GM18498 (cell line): ENCODE results near the gene NEDD9.

Experiments
- ATAC-seq: cut with Tn5 transposase; IDR thresholded peaks from one replicate; pipeline ENCODE4 v1.9.1; 2021; ENCODE audit warnings: mild to moderate bottlenecking, moderate library complexity; ENCODE audit not compliant: unreplicated experiment

Gene NEDD9

GRCh38 chr6:11203306-11204004 lies 29.0 kb downstream of the NEDD9 start:
- ATAC-seq: no peak

GRCh38 chr6:11202513-11203305 lies 29.8 kb downstream of the NEDD9 start:
- no peak for ATAC-seq

GRCh38 chr6:11201772-11202512 lies 30.5 kb downstream of the NEDD9 start:
- no peak for ATAC-seq

- no peak for ATAC-seq
These were observed 31.5 kb downstream of the NEDD9 start for GRCh38 chr6:11201015-11201414.

- no peak for ATAC-seq
These were observed 32.1 kb downstream of the NEDD9 start for GRCh38 chr6:11200356-11200755.

- ATAC-seq: no peak
These were observed 33.5 kb downstream of the NEDD9 start for GRCh38 chr6:11198663-11199603.

- ATAC-seq: no peak
These were observed 34.6 kb downstream of the NEDD9 start for GRCh38 chr6:11197850-11198249.

- ATAC-seq: no peak
These were observed 35.3 kb downstream of the NEDD9 start for GRCh38 chr6:11197175-11197536.

GRCh38 chr6:11196511-11197174 lies 35.8 kb downstream of the NEDD9 start:
- ATAC-seq: no peak

GRCh38 chr6:11194356-11195218 lies 37.9 kb downstream of the NEDD9 start:
- no peak for ATAC-seq

- no peak for ATAC-seq
These were observed 39.0 kb downstream of the NEDD9 start for GRCh38 chr6:11193434-11193833.

GRCh38 chr6:11192167-11192566 lies 40.3 kb downstream of the NEDD9 start:
- no peak for ATAC-seq

- ATAC-seq: no peak
These were observed 41.7 kb downstream of the NEDD9 start for GRCh38 chr6:11190625-11191245.

GRCh38 chr6:11189865-11190624 lies 42.4 kb downstream of the NEDD9 start:
- ATAC-seq: no peak

- ATAC-seq: no peak
These were observed 44.1 kb downstream of the NEDD9 start for GRCh38 chr6:11188161-11188915.

GRCh38 chr6:11187301-11187700 lies 45.2 kb downstream of the NEDD9 start:
- no peak for ATAC-seq

- ATAC-seq: no peak
These were observed 47.1 kb downstream of the NEDD9 start for GRCh38 chr6:11185204-11185842.
